Gastrocnemius medialis (tissue), 4 donors: ENCODE measurements around the gene PFDN6. TPM values are rescaled to one million over a fixed set of nuclear protein-coding genes. Genes with fewer than 3 reads are reported as not detected.
A peak's percentile ranks its signal among the peaks of the same experiment; 100 is the strongest.

Source experiments
- ATAC-seq, 2 donors: fragments of 150-250 bp; one replicate each; pipeline ENCODE4 v1.9.1; 2016
- DNase-seq, 2 donors: peaks; one replicate each; pipeline ENCODE4 v3.0.0-alpha.2; 2019
- H3K27ac ChIP-seq, 4 donors: fragments of 200-600 bp; sonication (generic); 1 replicate in 1 of 4; 2 replicates in 3 of 4; pipeline ENCODE4 v1.5.1; 2016 to 2018; ENCODE audit warnings: mild to moderate bottlenecking in 2 of 4, moderate library complexity in 1 of 4
- H3K27me3 ChIP-seq, 3 donors: fragments of 200-600 bp; sonication (generic) in 2 of 3; 1 replicate in 1 of 3; 2 replicates in 2 of 3; pipeline versions ENCODE4 v1.5.1 to v1.6.0; 2016 to 2019; ENCODE audit warnings: mild to moderate bottlenecking in 1 of 3, moderate library complexity in 1 of 3
- H3K36me3 ChIP-seq, 2 donors: fragments of 200-600 bp; sonication (generic) in 1 of 2; one replicate each; pipeline ENCODE4 v1.5.1; 2017 to 2018
- H3K4me1 ChIP-seq, 2 donors: fragments of 200-600 bp; sonication (generic) in 1 of 2; one replicate each; pipeline ENCODE4 v1.5.1; 2016 to 2017; ENCODE audit warnings: mild to moderate bottlenecking in 2 of 2
- H3K4me3 ChIP-seq, 4 donors: fragments of 200-600 bp; sonication (generic) in 3 of 4; 1 replicate in 1 of 4; 2 replicates in 3 of 4; pipeline ENCODE4 v1.5.1; 2016 to 2019; ENCODE audit warnings: mild to moderate bottlenecking in 2 of 4
- H3K9me3 ChIP-seq, 3 donors: fragments of 200-600 bp; sonication (generic) in 2 of 3; 1 replicate in 1 of 3; 2 replicates in 2 of 3; pipeline ENCODE4 v1.5.1; 2016 to 2019
- CTCF ChIP-seq, 5 experiments: fragments of 450-650 bp in 3 of 5; fragments of 200-600 bp in 2 of 5; sonication (generic) in 2 of 5; IDR thresholded peaks in 4 of 5; conservative IDR thresholded peaks in 1 of 5; 1 replicate in 4 of 5; 2 replicates in 1 of 5; pipeline ENCODE4 v1.5.1; 2016 to 2019; ENCODE audit warnings: antibody characterized with exemption in 5 of 5, mild to moderate bottlenecking in 3 of 5, moderate library complexity in 3 of 5
- POLR2A ChIP-seq, 2 donors: fragments of 450-650 bp; IDR thresholded peaks; one replicate each; pipeline ENCODE4 v1.6.1; 2017; ENCODE audit warnings: antibody characterized with exemption in 2 of 2, mild to moderate bottlenecking in 2 of 2, moderate library complexity in 2 of 2
- in situ Hi-C, 4 donors: fragments of 200-750 bp; cut with MboI; loops; one replicate each; pipeline versions ENCODE4 v1.15.0 to v1.8.0; 2017; ENCODE audit warnings: low sequenced_read_pairs in 4 of 4
- intact Hi-C: fragments of 100-400 bp; cut with DNase I; formaldehyde crosslinking; loops from one replicate; pipeline ENCODE4 v1.15.1; 2023; ENCODE audit warnings: low total_unique reads
- total RNA-seq, 4 donors: library from RNA; depleted of rRNA; stranded (reverse); fragments of >200 nt; gene quantifications; one replicate each; pipeline versions ENCODE4 v1.1.0 to v1.2.3, GENCODE V29; 2016

Gene PFDN6
- total RNA-seq, 4 donors from 2014 or later = 49.9 to 106 (median 76.8) TPM

GRCh38 chr6:33286946-33287914, 2.2 kb upstream of the PFDN6 start:
- no peak overlapping the region for H3K4me3 ChIP-seq
- in situ Hi-C loops = loop anchor here in 1 of 4 donors (25.0 kb wide), 1 partner anchor 1425 kb away; the partner anchor contains the start of gene NEU1

GRCh38 chr6:33288141-33288920, 1.1 kb upstream of the PFDN6 start:
- intact Hi-C loops = loop anchor here (5.0 kb wide), 1 partner anchor 139 kb away; no protein-coding TSS in a partner anchor
- ATAC-seq (no peak), DNase-seq (no peak)
- Histone ChIP-seq H3K27me3 (no peaks in the 10 kb centered on the region), H3K4me1 (peaks cover 18% of the 10 kb centered on the region in 2 donors), H3K9me3 (no peaks in the 10 kb centered on the region), H3K36me3 (peaks cover 2 to 75% of the 10 kb centered on the region in 2 donors), H3K27ac (peak overlapping the region; percentile 84 to 92 (median 86)), H3K4me3 (peak overlapping the region; percentile 62 to 89 (median 66))
- TF ChIP-seq POLR2A (IDR thresholded peaks at IDR 0.05) (no peak), CTCF (IDR thresholded peaks at IDR 0.05 in 4 of 5, conservative IDR thresholded peaks at IDR 0.05 in 1 of 5) (no peak)
- in situ Hi-C loops = loop anchor here in 1 of 4 donors (25.0 kb wide), 1 partner anchor 1426 kb away; the partner anchor contains the start of gene NEU1

More at GRCh38 chr6:33286946-33287914, 2.2 kb upstream of the PFDN6 start:
- TF ChIP-seq CTCF (IDR thresholded peaks at IDR 0.05 in 4 of 5, conservative IDR thresholded peaks at IDR 0.05 in 1 of 5) (no peak), POLR2A (IDR thresholded peaks at IDR 0.05) (no peak)
- peaks cover 2 to 69% of the 10 kb centered on the region in 2 donors for H3K36me3 ChIP-seq
- DNase-seq (no peak), ATAC-seq (no peak)
- no peaks in the 10 kb centered on the region for H3K27me3 ChIP-seq
- intact Hi-C loops = loop anchor here (5.0 kb wide), 1 partner anchor 140 kb away; no protein-coding TSS in a partner anchor
- no peak overlapping the region for H3K27ac ChIP-seq
- H3K4me1 ChIP-seq = peaks cover 18% of the 10 kb centered on the region in 2 donors
- H3K9me3 ChIP-seq = no peaks in the 10 kb centered on the region

- peak in 1 of 2 donors; percentile 17 for ATAC-seq
- Histone ChIP-seq H3K4me3 (peak overlapping the region; percentile 62 to 89 (median 66)), H3K4me1 (peaks cover 18% of the 10 kb centered on the region in 2 donors), H3K27me3 (no peaks in the 10 kb centered on the region), H3K9me3 (no peaks in the 10 kb centered on the region), H3K36me3 (peaks cover 2 to 78% of the 10 kb centered on the region in 2 donors), H3K27ac (peak overlapping the region; percentile 84 to 92 (median 86))
- DNase-seq = no peak
- in situ Hi-C loops (loop anchor here in 1 of 4 donors (25.0 kb wide), 1 partner anchor 1428 kb away; the partner anchor contains the start of gene NEU1), intact Hi-C loops (loop anchor here (1.0 to 5.0 kb wide), 5 partner anchors 8 to 137 kb away; partner anchors contain the start of genes RGL2 and RPS18)
- TF ChIP-seq POLR2A (IDR thresholded peaks at IDR 0.05) (no peak), CTCF (IDR thresholded peaks at IDR 0.05 in 4 of 5, conservative IDR thresholded peaks at IDR 0.05 in 1 of 5) (no peak)
Observed at GRCh38 chr6:33289784-33290315, 449 bp downstream of the PFDN6 start.

- Histone ChIP-seq H3K9me3 (no peaks in the 10 kb centered on the region), H3K4me3 (peak overlapping the region; percentile 62 to 89 (median 66)), H3K27me3 (no peaks in the 10 kb centered on the region), H3K4me1 (peaks cover 18% of the 10 kb centered on the region in 2 donors), H3K27ac (peak overlapping the region in 1 of 4 donors; percentile 86), H3K36me3 (peaks cover 2 to 78% of the 10 kb centered on the region in 2 donors)
- TF ChIP-seq CTCF (IDR thresholded peaks at IDR 0.05 in 4 of 5, conservative IDR thresholded peaks at IDR 0.05 in 1 of 5) = no peak
- TF ChIP-seq POLR2A (IDR thresholded peaks at IDR 0.05) = no peak
- intact Hi-C loops (no loop called here), in situ Hi-C loops (loop anchor here in 1 of 4 donors (25.0 kb wide), 1 partner anchor 1428 kb away; the partner anchor contains the start of gene NEU1)
- DNase-seq = no peak
- no peak for ATAC-seq
Observed at GRCh38 chr6:33290459-33290858, 1.1 kb downstream of the PFDN6 start.
